Sigmoid colon (tissue), 7 donors: ENCODE results near the gene LPAR6. TPM values are rescaled to one million over a fixed set of nuclear protein-coding genes. Genes with fewer than 3 reads are reported as not detected.

Source experiments
- DNase-seq: peaks from one replicate; pipeline ENCODE4 v3.0.0-alpha.2; 2019
- H3K27ac ChIP-seq, 4 donors: fragments of 200-600 bp; sonication (generic); one replicate each; pipeline ENCODE4 v1.5.1; 2016 to 2019; ENCODE audit warnings: mild to moderate bottlenecking in 1 of 4
- H3K27me3 ChIP-seq, 3 donors: fragments of 200-600 bp; sonication (generic); one replicate each; pipeline ENCODE4 v1.5.1; 2019; ENCODE audit warnings: mild to moderate bottlenecking in 1 of 3
- H3K36me3 ChIP-seq, 4 donors: fragments of 200-600 bp; sonication (generic); one replicate each; pipeline ENCODE4 v1.5.1; 2016 to 2019
- H3K4me1 ChIP-seq, 4 donors: fragments of 200-600 bp; sonication (generic); one replicate each; pipeline ENCODE4 v1.5.1; 2017 to 2019
- H3K4me3 ChIP-seq, 4 donors: fragments of 200-600 bp; sonication (generic); one replicate each; pipeline ENCODE4 v1.5.1; 2017 to 2019; ENCODE audit warnings: mild to moderate bottlenecking in 2 of 4, moderate library complexity in 1 of 4
- H3K9me3 ChIP-seq, 4 donors: fragments of 200-600 bp in 3 of 4; sonication (generic) in 3 of 4; one replicate each; pipeline versions ENCODE4 v1.5.1 to v1.6.1; 2013 to 2019
- CTCF ChIP-seq, 4 experiments: fragments of 450-650 bp in 3 of 4; fragments of 200-600 bp in 1 of 4; IDR thresholded peaks; one replicate each; pipeline ENCODE4 v1.5.1; 2016 to 2019; ENCODE audit warnings: antibody characterized with exemption in 4 of 4, mild to moderate bottlenecking in 3 of 4, moderate library complexity in 2 of 4
- EP300 ChIP-seq, 4 donors: sonication (generic); formaldehyde crosslinking; IDR thresholded peaks; one replicate each; pipeline ENCODE4 v1.6.1; 2017; ENCODE audit warnings: antibody characterized with exemption in 4 of 4
- POLR2A ChIP-seq, 2 donors: fragments of 450-650 bp; IDR thresholded peaks; one replicate each; pipeline ENCODE4 v1.6.1; 2016; ENCODE audit warnings: antibody characterized with exemption in 2 of 2, mild to moderate bottlenecking in 2 of 2, moderate library complexity in 2 of 2
- POLR2AphosphoS5 ChIP-seq, 4 donors: sonication (generic); formaldehyde crosslinking; IDR thresholded peaks; one replicate each; pipeline ENCODE4 v1.6.1; 2017; ENCODE audit warnings: antibody characterized with exemption in 4 of 4
- WGBS, 2 donors: extraction: QIAGEN DNeasy Blood & Tissue Kit; methylation state at CpG; one replicate each; pipeline ENCODE4 v1.1.7; 2013; 5-methylcytosine and 5-hydroxymethylcytosine counted together
- intact Hi-C: fragments of 100-400 bp; cut with DNase I; formaldehyde crosslinking; loops from one replicate; pipeline ENCODE4 v1.15.1; 2023
- polyA plus RNA-seq, 3 donors: library from polyadenylated mRNA; stranded (reverse); fragments of 200-250 nt; gene quantifications; one replicate each; pipeline ENCODE4 v1.2.3, GENCODE V29; 2013
- small RNA-seq, 3 donors: library from RNA; depleted of rRNA; stranded (forward); fragments of <200 nt; gene quantifications; one replicate each; pipeline ENCODE3, GENCODE V24; 2016
- total RNA-seq, 4 donors: library from RNA; depleted of rRNA; stranded (reverse); fragments of >200 nt; gene quantifications; one replicate each; pipeline ENCODE4 v1.1.0, GENCODE V29; 2016
- donor health status: healthy with polysubstance abuse.
- donor health status: Bipolar disorder and iron deficiency.
- donor health status: healthy.

Gene LPAR6
- total and polyA plus RNA-seq, 7 donors: 11.4 to 24.2 (median 15.0) TPM

- Histone ChIP-seq H3K36me3 (peaks cover 0 to 52% (median 6%) of the 10 kb centered on the region in 4 donors), H3K27me3 (no peaks in the 10 kb centered on the region), H3K9me3 (no peaks in the 10 kb centered on the region), H3K27ac (no peak overlapping the region), H3K4me3 (no peak overlapping the region), H3K4me1 (no peaks in the 10 kb centered on the region)
- DNase-seq: no peak
- TF ChIP-seq EP300 (IDR thresholded peaks at IDR 0.05): no peak
- no peak for TF ChIP-seq POLR2A (IDR thresholded peaks at IDR 0.05)
- no peak for TF ChIP-seq POLR2AphosphoS5 (IDR thresholded peaks at IDR 0.05)
- no peak for TF ChIP-seq CTCF (IDR thresholded peaks at IDR 0.05)
- WGBS, 2 donors: 72 to 81% methylated on average over 2 of the region's 2 CpGs
- intact Hi-C loops: no loop called here
Measured at GRCh38 chr13:48370815-48371214, 42.1 kb downstream of the LPAR6 start.

GRCh38 chr13:48369988-48370387 is 42.9 kb downstream of the LPAR6 start:
- TF ChIP-seq POLR2A (IDR thresholded peaks at IDR 0.05): no peak
- no peak for TF ChIP-seq CTCF (IDR thresholded peaks at IDR 0.05)
- no peak for TF ChIP-seq POLR2AphosphoS5 (IDR thresholded peaks at IDR 0.05)
- TF ChIP-seq EP300 (IDR thresholded peaks at IDR 0.05): no peak

More at GRCh38 chr13:48369988-48370387, 42.9 kb downstream of the LPAR6 start:
- no peak overlapping the region for H3K27ac ChIP-seq
- WGBS, 2 donors: 81 to 95% methylated on average over 1 of the region's 1 CpG
- no peak for DNase-seq
- intact Hi-C loops: no loop called here
- no peaks in the 10 kb centered on the region for H3K9me3 ChIP-seq
- H3K27me3 ChIP-seq: no peaks in the 10 kb centered on the region
- H3K4me3 ChIP-seq: no peak overlapping the region
- H3K36me3 ChIP-seq: peaks cover 0 to 51% (median 6%) of the 10 kb centered on the region in 4 donors
- H3K4me1 ChIP-seq: no peaks in the 10 kb centered on the region

Small RNA genes lying within 50 kb of the gene (small RNA-seq; reads per million reads assigned to genes)
- gene RF00017: 0 reads per million in 3 donors

Other genes with a start within 250 kb of the LPAR6 start
- gene ITM2B, start 179.9 kb downstream of the LPAR6 start, total RNA-seq: 100 to 1,000 TPM; 266 to 478 (median 371) TPM
- gene ITM2B, start 179.9 kb downstream of the LPAR6 start, polyA plus RNA-seq: 100 to 1,000 TPM; 147 to 285 (median 154) TPM
- gene RB1, start 109.4 kb downstream of the LPAR6 start, total RNA-seq: 10 to 100 TPM; 26.0 to 35.6 (median 32.3) TPM
- 10 to 100 TPM; 15.6 to 32.4 (median 15.7) TPM for gene RB1, start 109.4 kb downstream of the LPAR6 start, polyA plus RNA-seq
- gene RCBTB2, start 120.0 kb upstream of the LPAR6 start, total RNA-seq: 10 to 100 TPM in 3 of 4 donors, 1 to 10 TPM in 1; 8.6 to 21.9 (median 14.9) TPM
- 1 to 10 TPM; 4.2 to 9.9 (median 4.8) TPM for gene RCBTB2, start 120.0 kb upstream of the LPAR6 start, polyA plus RNA-seq
- gene CYSLTR2, start 240.8 kb upstream of the LPAR6 start, total RNA-seq: 1 to 10 TPM in 2 of 4 donors, under 1 TPM in 2; 0.28 to 2.0 (median 1.1) TPM
- under 1 TPM in 2 of 3 donors, not detected in 1; 0.46 to 0.99 TPM for gene CYSLTR2, start 240.8 kb upstream of the LPAR6 start, polyA plus RNA-seq